ENCODE data around the gene SCN1A.
"Not testable (repeated sequence)": the region's sequence is repeated elsewhere in the genome, so short reads cannot be mapped to it uniquely, and the experiment has no call there.

Gene SCN1A

GRCh38 chr2:166127217-166128155, at the start of gene SCN1A:
SCN1A (minus strand) TSS chr2:166128020; CDS start chr2:166073621, 54,399 bp downstream.
- peak; percentile 30 for DNase-seq (ENCODE audit: low spot score)

GRCh38 chr2:166173263-166173662, 45.4 kb upstream of the SCN1A start:
- no peak for DNase-seq (ENCODE audit: low spot score)

- no peak for DNase-seq (ENCODE audit: low spot score)
These were observed 43.4 kb upstream of the SCN1A start for GRCh38 chr2:166171216-166171615.

- no peak for DNase-seq (ENCODE audit: low spot score)
These were observed 42.5 kb upstream of the SCN1A start for GRCh38 chr2:166170356-166170755.

GRCh38 chr2:166167449-166167848, 39.6 kb upstream of the SCN1A start:
- DNase-seq (ENCODE audit: low spot score) = no peak

- no peak for DNase-seq (ENCODE audit: low spot score)
These were observed 36.0 kb upstream of the SCN1A start for GRCh38 chr2:166163775-166164174.

GRCh38 chr2:166158546-166158945, 30.7 kb upstream of the SCN1A start:
- no peak for DNase-seq (ENCODE audit: low spot score)

GRCh38 chr2:166157578-166157977, 29.8 kb upstream of the SCN1A start:
- DNase-seq (ENCODE audit: low spot score) = no peak

GRCh38 chr2:166156985-166157490, 29.2 kb upstream of the SCN1A start:
- no peak for DNase-seq (ENCODE audit: low spot score)

GRCh38 chr2:166155589-166155988, 27.8 kb upstream of the SCN1A start:
- no peak for DNase-seq (ENCODE audit: low spot score)

- no peak for DNase-seq (ENCODE audit: low spot score)
These were observed 27.0 kb upstream of the SCN1A start for GRCh38 chr2:166154685-166155338.

- no peak for DNase-seq (ENCODE audit: low spot score)
These were observed 24.2 kb upstream of the SCN1A start for GRCh38 chr2:166152064-166152463.

GRCh38 chr2:166148500-166149400, 20.9 kb upstream of the SCN1A start:
- DNase-seq (ENCODE audit: low spot score) = no peak

- no peak for DNase-seq (ENCODE audit: low spot score)
These were observed 20.1 kb upstream of the SCN1A start for GRCh38 chr2:166147883-166148282.

- DNase-seq (ENCODE audit: low spot score) = no peak
These were observed 16.3 kb upstream of the SCN1A start for GRCh38 chr2:166144071-166144470.

GRCh38 chr2:166140932-166141331, 13.1 kb upstream of the SCN1A start:
- no peak for DNase-seq (ENCODE audit: low spot score)

- no peak for DNase-seq (ENCODE audit: low spot score)
These were observed 12.7 kb upstream of the SCN1A start for GRCh38 chr2:166140475-166140874.

GRCh38 chr2:166139479-166139878, 11.7 kb upstream of the SCN1A start:
- DNase-seq (ENCODE audit: low spot score) = not testable (repeated sequence)

- DNase-seq (ENCODE audit: low spot score) = no peak
These were observed 10.8 kb upstream of the SCN1A start for GRCh38 chr2:166138667-166139066.

- DNase-seq (ENCODE audit: low spot score) = no peak
These were observed 10.3 kb upstream of the SCN1A start for GRCh38 chr2:166138144-166138543.

- DNase-seq (ENCODE audit: low spot score) = no peak
These were observed 9.5 kb upstream of the SCN1A start for GRCh38 chr2:166137331-166137730.

- DNase-seq (ENCODE audit: low spot score) = no peak
These were observed 8.0 kb upstream of the SCN1A start for GRCh38 chr2:166135849-166136258.

Data from hematopoietic multipotent progenitor cell treated with erythropoietin and hydrocortisone succinate and interleukin-3 and kit ligand, for 15 days (in vitro differentiated cells).